ENCODE results near the gene SHCBP1. TPM values are rescaled to one million over a fixed set of nuclear protein-coding genes. Genes with fewer than 3 reads are reported as not detected.

SHCBP1 gene
- total RNA-seq, result 1.9 and 28.7 TPM in 2 replicates

GRCh38 chr16:46621006-46621933, at the start of gene SHCBP1:
Gene SHCBP1 (minus strand): TSS chr16:46621379. CDS start chr16:46621359, 20 bp downstream.

Other genes with a start within 250 kb of the SHCBP1 start
- 41.5 and 60.3 TPM in 2 replicates for gene VPS35, start 67.8 kb upstream of the SHCBP1 start, total RNA-seq
- 2.8 and 27.5 TPM in 2 replicates for gene ORC6, start 68.3 kb upstream of the SHCBP1 start, total RNA-seq
- under 0.01 and 0.13 TPM in 2 replicates for gene MYLK3, start 127.0 kb upstream of the SHCBP1 start, total RNA-seq
- 4.9 and 6.4 TPM in 2 replicates for gene C16orf87, start 209.8 kb upstream of the SHCBP1 start, total RNA-seq

All from mesangial cell (primary cell).